Ovary (tissue), 9 donors: ENCODE measurements around the gene FDX1. TPM values are rescaled to one million over a fixed set of nuclear protein-coding genes. Genes with fewer than 3 reads are reported as not detected.
"Not testable (repeated sequence)": the region's sequence is repeated elsewhere in the genome, so short reads cannot be mapped to it uniquely, and the experiment has no call there.

Source experiments
- DNase-seq, 5 donors: peaks; one replicate each; pipeline ENCODE4 v3.0.0-alpha.2; 2019 to 2020
- H3K27ac ChIP-seq, 2 donors: fragments of 200-600 bp; one replicate each; pipeline versions ENCODE4 v1.5.1 to v1.8.0; 2019 to 2022
- H3K27me3 ChIP-seq: fragments of 200-600 bp; one replicate; pipeline ENCODE4 v1.8.0; 2022
- H3K36me3 ChIP-seq: fragments of 200-600 bp; sonication (generic); one replicate; pipeline ENCODE4 v1.5.1; 2019
- H3K4me1 ChIP-seq: one replicate; pipeline ENCODE4 v1.8.1; 2013; ENCODE audit warnings: mild to moderate bottlenecking, moderate library complexity; ENCODE audit not compliant: insufficient read depth
- H3K4me3 ChIP-seq: fragments of 200-600 bp; sonication (generic); one replicate; pipeline ENCODE4 v1.5.1; 2017
- H3K9me3 ChIP-seq, 2 donors: fragments of 200-600 bp in 1 of 2; sonication (generic) in 1 of 2; one replicate each; pipeline versions ENCODE4 v1.5.1 to v1.8.1; 2013 to 2019; ENCODE audit warnings: mild to moderate bottlenecking in 1 of 2, moderate library complexity in 1 of 2
- EP300 ChIP-seq: sonication (generic); formaldehyde crosslinking; IDR thresholded peaks from one replicate; pipeline ENCODE4 v1.6.1; 2017; ENCODE audit warnings: antibody characterized with exemption
- POLR2A ChIP-seq: fragments of 450-650 bp; IDR thresholded peaks from one replicate; pipeline ENCODE4 v1.6.1; 2017; ENCODE audit warnings: antibody characterized with exemption, mild to moderate bottlenecking, moderate library complexity
- WGBS, 3 donors: extraction: QIAGEN DNeasy Blood & Tissue Kit in 1 of 3; methylation state at CpG; one replicate each; pipeline versions ENCODE4 v1.1.5 to v1.1.7; 2013 to 2017; 5-methylcytosine and 5-hydroxymethylcytosine counted together
- intact Hi-C, 4 donors: fragments of 100-400 bp; cut with DNase I; formaldehyde crosslinking; loops; one replicate each; pipeline versions ENCODE4 v1.11.0 to v1.15.1; 2022 to 2023
- polyA plus RNA-seq, 2 donors: library from polyadenylated mRNA; stranded (reverse); fragments of 200-250 nt in 1 of 2; fragments of 350-450 nt in 1 of 2; fragmentation: Illumina TruSeq in 1 of 2; extraction: RNeasy Lipid Tissue Mini Kit (QIAGEN cat#74804) in 1 of 2; gene quantifications; one replicate each; pipeline ENCODE4 v1.2.3, GENCODE V29; 2013 to 2014
- total RNA-seq, 7 donors: library from RNA; depleted of rRNA in 2 of 7; stranded (reverse); fragments of >200 nt in 2 of 7; fragmentation: NEBNext Ultra II Directional in 3 of 7; extraction: Animal tissue kit (Norgen Biotek cat#: 25700) in 3 of 7; gene quantifications; one replicate each; pipeline versions ENCODE4 v1.1.0 to v1.2.4, GENCODE V29; 2016 to 2023
- TF ChIP-seq, protein P1 (sequence below), 3 donors: fragments of 450-650 bp in 2 of 3; fragments of 200-600 bp in 1 of 3; IDR thresholded peaks; one replicate each; pipeline versions ENCODE4 v1.5.1 to v1.8.0; 2016 to 2022; ENCODE audit warnings: antibody characterized with exemption in 3 of 3, mild to moderate bottlenecking in 1 of 3
- donor health status: DM: no; HTN: no; CAD: no; lungs with moderate emphysema.
- donor health status: DM: no; HTN: no; CAD: no.
- donor health status: Bipolar disorder and iron deficiency.
- donor health status: DM: yes; HTN: yes; CAD: no.
- donor health status: DM: no; HTN: no; CAD: no.
- donor health status: DM: yes; HTN: yes; CAD: no.

Gene FDX1
- total and polyA plus RNA-seq, 9 donors: 8.3 to 184 (median 13.1) TPM

DNA sequence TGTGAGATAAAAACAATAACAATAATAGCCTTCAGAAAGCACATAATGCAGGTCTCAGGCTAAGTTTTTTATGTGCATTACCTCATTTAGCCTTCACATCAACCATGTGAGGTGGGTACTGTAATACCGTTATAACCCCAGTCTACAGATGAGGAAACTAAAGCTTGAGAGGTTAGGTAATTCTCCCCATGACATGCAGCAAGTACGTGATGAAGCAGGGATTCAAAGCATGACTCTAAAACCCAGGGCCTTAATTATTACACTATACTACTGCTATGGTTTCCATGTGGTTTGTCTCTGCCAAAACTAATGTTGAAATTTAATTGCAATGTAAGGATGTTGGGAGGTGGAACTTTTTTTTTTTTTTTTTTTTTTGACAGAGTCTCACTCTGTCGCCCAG is 37.7 kb upstream of the FDX1 start:
- no peak overlapping the region for H3K4me3 ChIP-seq
- DNase-seq: no peak
- H3K27me3 ChIP-seq: no peaks in the 10 kb centered on the region
- H3K9me3 ChIP-seq: no peaks in the 10 kb centered on the region
- H3K27ac ChIP-seq: no peak overlapping the region
- WGBS, 3 donors: 86 to 91% (median 88%) methylated on average over 3 of the region's 3 CpGs
- no peaks in the 10 kb centered on the region for H3K36me3 ChIP-seq
- intact Hi-C loops: no loop called here
- TF ChIP-seq POLR2A (no peak), EP300 (no peak)
- TF ChIP-seq, protein P1, sequence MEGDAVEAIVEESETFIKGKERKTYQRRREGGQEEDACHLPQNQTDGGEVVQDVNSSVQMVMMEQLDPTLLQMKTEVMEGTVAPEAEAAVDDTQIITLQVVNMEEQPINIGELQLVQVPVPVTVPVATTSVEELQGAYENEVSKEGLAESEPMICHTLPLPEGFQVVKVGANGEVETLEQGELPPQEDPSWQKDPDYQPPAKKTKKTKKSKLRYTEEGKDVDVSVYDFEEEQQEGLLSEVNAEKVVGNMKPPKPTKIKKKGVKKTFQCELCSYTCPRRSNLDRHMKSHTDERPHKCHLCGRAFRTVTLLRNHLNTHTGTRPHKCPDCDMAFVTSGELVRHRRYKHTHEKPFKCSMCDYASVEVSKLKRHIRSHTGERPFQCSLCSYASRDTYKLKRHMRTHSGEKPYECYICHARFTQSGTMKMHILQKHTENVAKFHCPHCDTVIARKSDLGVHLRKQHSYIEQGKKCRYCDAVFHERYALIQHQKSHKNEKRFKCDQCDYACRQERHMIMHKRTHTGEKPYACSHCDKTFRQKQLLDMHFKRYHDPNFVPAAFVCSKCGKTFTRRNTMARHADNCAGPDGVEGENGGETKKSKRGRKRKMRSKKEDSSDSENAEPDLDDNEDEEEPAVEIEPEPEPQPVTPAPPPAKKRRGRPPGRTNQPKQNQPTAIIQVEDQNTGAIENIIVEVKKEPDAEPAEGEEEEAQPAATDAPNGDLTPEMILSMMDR (IDR thresholded peaks at IDR 0.05): no peak
- H3K4me1 ChIP-seq: no peaks in the 10 kb centered on the region

DNA sequence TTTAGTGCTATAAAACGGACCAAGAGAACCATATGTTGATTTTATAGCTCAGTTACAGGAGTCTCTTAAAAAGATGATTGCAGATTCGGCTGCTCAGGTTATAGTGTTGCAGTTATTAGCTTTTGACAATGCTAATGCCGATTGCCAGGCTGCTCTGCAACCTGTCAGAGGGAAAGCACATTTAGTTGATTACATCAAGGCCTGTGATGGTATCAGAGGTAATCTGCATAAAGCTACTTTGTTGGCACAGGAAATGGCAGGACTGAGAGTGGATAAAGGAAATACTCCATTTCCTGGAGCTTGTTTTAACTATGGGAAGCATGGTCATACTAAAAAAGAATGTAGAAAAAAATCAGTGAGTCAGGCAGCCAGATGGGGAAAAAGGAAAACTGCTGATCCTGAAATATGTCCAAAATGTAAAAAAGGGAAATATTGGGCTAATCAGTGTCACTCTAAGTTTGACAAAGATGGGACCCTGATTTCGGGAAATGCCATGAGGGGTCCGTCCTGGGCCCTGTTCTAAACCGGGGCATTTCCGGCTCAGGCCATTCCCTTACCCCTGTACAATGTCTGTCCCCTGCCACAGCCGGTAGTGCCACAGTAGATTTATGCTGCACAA is 32.0 kb upstream of the FDX1 start:
- H3K27ac ChIP-seq, H3K9me3 ChIP-seq, H3K4me1 ChIP-seq, DNase-seq, H3K27me3 ChIP-seq, H3K36me3 ChIP-seq, H3K4me3 ChIP-seq, intact Hi-C loops: not testable (repeated sequence)
- WGBS, 3 donors: 77 to 82% (median 79%) methylated on average over 8 of the region's 8 CpGs

DNA sequence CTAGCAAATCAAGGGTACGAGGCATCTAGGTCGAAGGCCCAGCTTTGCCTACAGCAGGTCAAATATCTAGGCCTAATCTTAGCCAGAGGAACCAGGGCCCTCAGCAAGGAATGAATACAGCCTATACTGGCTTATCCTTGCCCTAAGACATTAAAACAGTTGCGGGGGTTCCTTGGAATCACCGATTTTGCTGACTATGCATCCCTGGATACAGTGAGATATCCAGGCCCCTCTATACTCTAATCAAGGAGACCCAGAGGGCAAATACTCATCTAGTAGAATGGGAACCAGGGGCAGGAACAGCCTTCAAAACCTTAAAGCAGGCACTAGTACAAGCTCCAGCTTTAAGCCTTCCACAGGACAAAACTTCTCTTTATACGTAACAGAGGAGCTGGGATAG is 26.2 kb upstream of the FDX1 start:
- WGBS, 3 donors: 93 to 98% (median 96%) methylated on average over 5 of the region's 5 CpGs
- DNase-seq, H3K27me3 ChIP-seq, H3K4me3 ChIP-seq, H3K4me1 ChIP-seq, intact Hi-C loops, H3K36me3 ChIP-seq, H3K9me3 ChIP-seq, H3K27ac ChIP-seq: not testable (repeated sequence)

GRCh38 chr11:110405636-110406035 is 24.1 kb upstream of the FDX1 start:
- H3K9me3 ChIP-seq, H3K27me3 ChIP-seq, DNase-seq, H3K4me1 ChIP-seq, H3K4me3 ChIP-seq, H3K27ac ChIP-seq, intact Hi-C loops, H3K36me3 ChIP-seq: not testable (repeated sequence)
- 90 to 95% (median 94%) methylated on average over 4 of the region's 4 CpGs for WGBS, 3 donors

GRCh38 chr11:110407315-110407714 is 22.4 kb upstream of the FDX1 start:
- Histone ChIP-seq H3K27me3 (no peaks in the 10 kb centered on the region), H3K36me3 (no peaks in the 10 kb centered on the region), H3K4me3 (no peak overlapping the region), H3K9me3 (no peaks in the 10 kb centered on the region), H3K4me1 (no peaks in the 10 kb centered on the region), H3K27ac (no peak overlapping the region)
- WGBS, 3 donors: 88 to 93% (median 91%) methylated on average over 5 of the region's 5 CpGs
- TF ChIP-seq POLR2A: no peak
- TF ChIP-seq, protein P1 (IDR thresholded peaks at IDR 0.05): no peak
- no peak for TF ChIP-seq EP300
- DNase-seq: no peak
- intact Hi-C loops: no loop called here

- TF ChIP-seq POLR2A (no peak), EP300 (no peak)
- TF ChIP-seq, protein P1 (IDR thresholded peaks at IDR 0.05): no peak
- H3K27ac ChIP-seq: no peak overlapping the region
- no peaks in the 10 kb centered on the region for H3K4me1 ChIP-seq
- H3K4me3 ChIP-seq: no peak overlapping the region
- H3K36me3 ChIP-seq: no peaks in the 10 kb centered on the region
- no peaks in the 10 kb centered on the region for H3K27me3 ChIP-seq
- intact Hi-C loops: no loop called here
- WGBS, 3 donors: 0 to 8% (median 3%) methylated on average over 3 of the region's 3 CpGs
- peak in 1 of 5 donors; percentile 17 for DNase-seq
- no peaks in the 10 kb centered on the region for H3K9me3 ChIP-seq
Measured at GRCh38 chr11:110409174-110409573, 20.6 kb upstream of the FDX1 start.
